ENCODE measurements around the gene RTF2.

GRCh38 chr20:56517641-56518040 lies 49.2 kb downstream of the RTF2 start:
- TF ChIP-seq CTCF (conservative IDR thresholded peaks at IDR 0.05; ENCODE audit: low read length) (no peak), EZH2phosphoT487 (IDR thresholded peaks at IDR 0.05; ENCODE audit: borderline replicate concordance, low read depth, low read length) (no peak)

Data from OCI-LY7 (cell line).